A673 (cell line): ENCODE measurements around the gene STARD13. TPM values are rescaled to one million over a fixed set of nuclear protein-coding genes. Genes with fewer than 3 reads are reported as not detected.
A peak's percentile ranks its signal among the peaks of the same experiment; 100 is the strongest.

Experiments used
- BruUV-seq: library from RNA; stranded (reverse); fragments of 400-500 nt; replicated peaks from 2 replicates; lab custom pipeline; 2021; lab: Mats Ljungman, UMichigan
- CTCF ChIA-PET: fragments of 300-600 bp; sonication (Branson Sonifier 250); formaldehyde crosslinking; loops from one replicate; lab custom pipeline; 2022; ENCODE audit warnings: antibody characterized with exemption; lab: Charles Lee
- POLR2A ChIA-PET: fragments of 300-600 bp; sonication (Branson Sonifier 250); formaldehyde crosslinking; loops from one replicate; lab custom pipeline; 2022; ENCODE audit warnings: antibody characterized with exemption; ENCODE audit not compliant: low non-redundant PET; lab: Charles Lee
- DNase-seq: peaks from one replicate; pipeline ENCODE4 v3.0.0-alpha.2; 2015; ENCODE audit warnings: low spot score
- H3K27ac ChIP-seq: fragments of 200-600 bp; sonication (generic); 2 replicates; pipeline ENCODE4 v1.5.1; 2016; ENCODE audit warnings: mixed run types, low read depth, mild to moderate bottlenecking, mixed read lengths, antibody characterized with exemption, low read length; ENCODE audit not compliant: poor library complexity, severe bottlenecking
- H3K27me3 ChIP-seq: fragments of 200-600 bp; sonication (generic); replicated peaks from 2 replicates; pipeline ENCODE4 v1.6.1; 2017; ENCODE audit warnings: mixed run types, low read depth, mild to moderate bottlenecking, mixed read lengths, antibody characterized with exemption, low read length; ENCODE audit not compliant: insufficient read depth, poor library complexity
- H3K36me3 ChIP-seq: fragments of 200-600 bp; sonication (generic); 2 replicates; pipeline ENCODE4 v1.6.1; 2016; ENCODE audit warnings: mixed run types, mild to moderate bottlenecking, mixed read lengths, antibody characterized with exemption, low read length; ENCODE audit not compliant: insufficient read depth, poor library complexity, severe bottlenecking
- H3K4me1 ChIP-seq: fragments of 200-600 bp; sonication (generic); 2 replicates; pipeline ENCODE4 v1.6.1; 2017; ENCODE audit warnings: mixed run types, mild to moderate bottlenecking, mixed read lengths, antibody characterized with exemption, low read length; ENCODE audit not compliant: insufficient read depth, poor library complexity, severe bottlenecking
- H3K4me3 ChIP-seq: fragments of 200-600 bp; sonication (generic); 2 replicates; pipeline ENCODE4 v1.5.1; 2016; ENCODE audit warnings: low read depth, mixed run types, mild to moderate bottlenecking, mixed read lengths, low read length; ENCODE audit not compliant: poor library complexity, severe bottlenecking
- H3K9me3 ChIP-seq: fragments of 200-600 bp; sonication (generic); 2 replicates; pipeline ENCODE4 v1.6.1; 2016; ENCODE audit warnings: mixed run types, low read depth, mild to moderate bottlenecking, mixed read lengths, antibody characterized with exemption, low read length; ENCODE audit not compliant: poor library complexity, severe bottlenecking
- CTCF ChIP-seq: fragments of 300-800, 200-600 bp; sonication (generic); conservative IDR thresholded peaks from 2 replicates; pipeline ENCODE4 v1.5.1; 2017; ENCODE audit warnings: low read depth, mild to moderate bottlenecking, antibody characterized with exemption, low read length, moderate library complexity, mixed read lengths
- EZH2 ChIP-seq: fragments of 200-600 bp; sonication (generic); IDR thresholded peaks from 2 replicates; pipeline ENCODE4 v1.6.1; 2017; ENCODE audit warnings: borderline replicate concordance, low read depth, mild to moderate bottlenecking, mixed read lengths, antibody characterized with exemption, low read length; ENCODE audit not compliant: poor library complexity, severe bottlenecking
- intact Hi-C: fragments of 100-400 bp; cut with micrococcal nuclease; formaldehyde crosslinking; loops from one replicate; pipeline ENCODE4 v1.10.0; 2022; ENCODE audit not compliant: unreplicated experiment
- total RNA-seq: library from RNA; stranded (reverse); gene quantifications from 2 replicates; pipeline ENCODE4 v1.2.3, GENCODE V29; 2021

The STARD13 gene
- total RNA-seq, 1 experiment from 2014 or later = 45.7 TPM

- peak overlapping the region; percentile 56 for H3K4me3 ChIP-seq
- ChIA-PET CTCF (no interaction called here), POLR2A (no interaction called here)
- TF ChIP-seq EZH2 (no peak), CTCF (no peak)
- no peaks in the 10 kb centered on the region for H3K36me3 ChIP-seq
- intact Hi-C loops = loop anchor here (10.0 kb wide), 1 partner anchor 292 kb away; no protein-coding TSS in a partner anchor
- H3K27me3 ChIP-seq = no peaks in the 10 kb centered on the region
- DNase-seq = no peak
- H3K27ac ChIP-seq = peak overlapping the region; percentile 84
- peaks cover 71% of the 10 kb centered on the region for H3K4me1 ChIP-seq
- no TSS peak for BruUV-seq
- H3K9me3 ChIP-seq = no peaks in the 10 kb centered on the region
Observed at GRCh38 chr13:33202644-33203169, 82.8 kb downstream of the STARD13 start.

- H3K4me3 ChIP-seq = no peak overlapping the region
- CTCF ChIA-PET = no interaction called here
- no TSS peak for BruUV-seq
Observed at GRCh38 chr13:33201659-33202058, 83.9 kb downstream of the STARD13 start.

GRCh38 chr13:33199289-33199850 lies 86.2 kb downstream of the STARD13 start:
- H3K36me3 ChIP-seq = no peaks in the 10 kb centered on the region
- peaks cover 86% of the 10 kb centered on the region for H3K4me1 ChIP-seq
- H3K27ac ChIP-seq = peak overlapping the region; percentile 97
- H3K27me3 ChIP-seq = no peaks in the 10 kb centered on the region
- H3K4me3 ChIP-seq = no peak overlapping the region
- BruUV-seq = no TSS peak
- ChIA-PET CTCF (no interaction called here), POLR2A (no interaction called here)
- no peak for DNase-seq
- H3K9me3 ChIP-seq = no peaks in the 10 kb centered on the region
- intact Hi-C loops = no loop called here
- TF ChIP-seq CTCF (no peak), EZH2 (no peak)

More at GRCh38 chr13:33201659-33202058, 83.9 kb downstream of the STARD13 start:
- Histone ChIP-seq H3K36me3 (no peaks in the 10 kb centered on the region), H3K27ac (peak overlapping the region; percentile 68), H3K27me3 (no peaks in the 10 kb centered on the region), H3K4me1 (peaks cover 71% of the 10 kb centered on the region), H3K9me3 (no peaks in the 10 kb centered on the region)
- no peak for TF ChIP-seq EZH2
- DNase-seq = no peak
- intact Hi-C loops = loop anchor here (10.0 kb wide), 1 partner anchor 293 kb away; no protein-coding TSS in a partner anchor
- POLR2A ChIA-PET = no interaction called here
